Left lung (tissue), 10 donors: ENCODE measurements around the gene RPGR. TPM values are rescaled to one million over a fixed set of nuclear protein-coding genes. Genes with fewer than 3 reads are reported as not detected.

ENCODE experiments used
- ATAC-seq: fragments of 200-7000 bp; cut with Tn5 transposase; one replicate; pipeline ENCODE4 v1.9.1; 2020; ENCODE audit warnings: moderate library complexity
- DNase-seq, 4 donors: peaks; one replicate each; pipeline ENCODE4 v3.0.0-alpha.2; 2013 to 2020
- H3K27ac ChIP-seq, 2 donors: fragments of 200-600 bp; sonication (generic) in 1 of 2; one replicate each; pipeline versions ENCODE4 v1.5.0 to v1.8.0; 2020 to 2021
- H3K27me3 ChIP-seq, 2 donors: fragments of 200-600 bp; sonication (generic) in 1 of 2; one replicate each; pipeline versions ENCODE4 v1.5.0 to v1.8.0; 2020 to 2021
- H3K36me3 ChIP-seq, 2 donors: fragments of 200-600 bp; sonication (generic) in 1 of 2; one replicate each; pipeline versions ENCODE4 v1.5.0 to v1.8.0; 2020 to 2021
- H3K4me1 ChIP-seq, 2 donors: fragments of 200-600 bp; one replicate each; pipeline ENCODE4 v1.8.0; 2021
- H3K4me3 ChIP-seq, 2 donors: fragments of 200-600 bp; sonication (generic) in 1 of 2; one replicate each; pipeline versions ENCODE4 v1.5.0 to v1.8.0; 2020 to 2021; ENCODE audit warnings: mild to moderate bottlenecking in 1 of 2
- H3K9me3 ChIP-seq, 2 donors: fragments of 200-600 bp; sonication (generic) in 1 of 2; one replicate each; pipeline versions ENCODE4 v1.5.0 to v1.8.0; 2020 to 2021
- intact Hi-C, 2 donors: fragments of 100-400 bp; cut with DNase I; formaldehyde crosslinking; loops; one replicate each; pipeline versions ENCODE4 v1.11.2 to v1.14.2; 2022
- polyA plus RNA-seq, 6 donors: library from polyadenylated mRNA; unstranded; fragments of 120-200 nt; gene quantifications; one replicate each; pipeline ENCODE4 v1.2.1, GENCODE V29; 2013; ENCODE audit not compliant: insufficient read length in 6 of 6
- total RNA-seq, 2 donors: library from RNA; stranded (reverse); fragmentation: NEBNext Ultra II Directional; extraction: Animal tissue kit (Norgen Biotek cat#: 25700); gene quantifications; one replicate each; pipeline ENCODE4 v1.2.1, GENCODE V29; 2021
- TF ChIP-seq, protein P1 (sequence below), 2 donors: fragments of 200-600 bp; sonication (generic) in 1 of 2; IDR thresholded peaks; one replicate each; pipeline versions ENCODE4 v1.5.0 to v1.8.0; 2021; ENCODE audit warnings: antibody characterized with exemption in 2 of 2
- donor health status: DM: no; HTN: yes; CAD: no.
- donor health status: DM: no; HTN: no; CAD: no.

The RPGR gene
- total and polyA plus RNA-seq, 8 donors = 10.6 to 26.2 (median 19.7) TPM

DNA sequence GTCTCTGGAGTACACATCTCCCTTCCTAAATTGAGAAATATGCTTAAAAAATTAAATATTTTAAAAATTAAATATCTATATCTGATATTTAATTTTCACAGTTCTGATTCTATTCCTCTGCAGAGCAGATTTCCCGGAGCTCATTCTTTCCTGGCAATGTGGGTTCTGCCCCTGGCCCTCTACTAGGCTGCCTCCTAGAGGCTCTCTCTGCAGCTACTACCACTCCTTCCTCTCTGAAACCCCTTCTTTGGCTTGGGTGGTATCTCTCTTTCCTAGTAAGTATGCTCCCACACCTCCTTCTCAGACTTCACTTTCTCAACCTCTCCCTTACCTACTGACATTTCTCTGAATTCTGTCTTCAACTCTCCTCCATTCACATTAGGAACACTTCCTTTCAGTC, 45.3 kb downstream of the RPGR start:
- no peak for DNase-seq
- H3K4me3 ChIP-seq = no peak overlapping the region
- intact Hi-C loops = no loop called here
- no peaks in the 10 kb centered on the region for H3K27me3 ChIP-seq
- TF ChIP-seq, protein P1, sequence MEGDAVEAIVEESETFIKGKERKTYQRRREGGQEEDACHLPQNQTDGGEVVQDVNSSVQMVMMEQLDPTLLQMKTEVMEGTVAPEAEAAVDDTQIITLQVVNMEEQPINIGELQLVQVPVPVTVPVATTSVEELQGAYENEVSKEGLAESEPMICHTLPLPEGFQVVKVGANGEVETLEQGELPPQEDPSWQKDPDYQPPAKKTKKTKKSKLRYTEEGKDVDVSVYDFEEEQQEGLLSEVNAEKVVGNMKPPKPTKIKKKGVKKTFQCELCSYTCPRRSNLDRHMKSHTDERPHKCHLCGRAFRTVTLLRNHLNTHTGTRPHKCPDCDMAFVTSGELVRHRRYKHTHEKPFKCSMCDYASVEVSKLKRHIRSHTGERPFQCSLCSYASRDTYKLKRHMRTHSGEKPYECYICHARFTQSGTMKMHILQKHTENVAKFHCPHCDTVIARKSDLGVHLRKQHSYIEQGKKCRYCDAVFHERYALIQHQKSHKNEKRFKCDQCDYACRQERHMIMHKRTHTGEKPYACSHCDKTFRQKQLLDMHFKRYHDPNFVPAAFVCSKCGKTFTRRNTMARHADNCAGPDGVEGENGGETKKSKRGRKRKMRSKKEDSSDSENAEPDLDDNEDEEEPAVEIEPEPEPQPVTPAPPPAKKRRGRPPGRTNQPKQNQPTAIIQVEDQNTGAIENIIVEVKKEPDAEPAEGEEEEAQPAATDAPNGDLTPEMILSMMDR (IDR thresholded peaks at IDR 0.05) = peak in 1 of 2 donors; percentile 11
- ATAC-seq = peak; percentile 18
- H3K9me3 ChIP-seq = no peaks in the 10 kb centered on the region
- no peaks in the 10 kb centered on the region for H3K4me1 ChIP-seq
- no peaks in the 10 kb centered on the region for H3K36me3 ChIP-seq
- no peak overlapping the region for H3K27ac ChIP-seq

DNA sequence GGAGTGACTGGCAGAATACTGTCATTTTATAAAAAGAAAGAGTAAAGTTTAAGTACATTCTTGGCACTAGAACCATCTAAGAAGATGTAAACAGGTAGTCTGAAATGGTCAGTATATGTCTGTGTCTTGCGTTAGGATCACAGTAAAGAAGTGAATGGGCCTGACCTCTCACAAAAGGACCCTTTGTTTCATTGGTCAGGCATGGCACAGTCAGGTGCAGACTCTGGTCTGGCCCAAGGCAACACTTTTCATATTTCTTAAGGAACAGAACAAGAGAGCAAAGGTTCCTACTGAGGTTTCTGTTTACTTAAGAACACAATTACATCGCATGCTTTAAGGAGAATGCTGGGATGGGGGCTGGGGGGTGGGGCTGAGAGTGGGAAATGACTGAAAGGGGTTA, 48.1 kb downstream of the RPGR start:
- TF ChIP-seq, protein P1 (IDR thresholded peaks at IDR 0.05) = no peak
- Histone ChIP-seq H3K36me3 (no peaks in the 10 kb centered on the region), H3K9me3 (no peaks in the 10 kb centered on the region), H3K27me3 (no peaks in the 10 kb centered on the region), H3K27ac (no peak overlapping the region), H3K4me1 (no peaks in the 10 kb centered on the region), H3K4me3 (no peak overlapping the region)
- no peak for DNase-seq
- intact Hi-C loops = no loop called here
- ATAC-seq = no peak

DNA sequence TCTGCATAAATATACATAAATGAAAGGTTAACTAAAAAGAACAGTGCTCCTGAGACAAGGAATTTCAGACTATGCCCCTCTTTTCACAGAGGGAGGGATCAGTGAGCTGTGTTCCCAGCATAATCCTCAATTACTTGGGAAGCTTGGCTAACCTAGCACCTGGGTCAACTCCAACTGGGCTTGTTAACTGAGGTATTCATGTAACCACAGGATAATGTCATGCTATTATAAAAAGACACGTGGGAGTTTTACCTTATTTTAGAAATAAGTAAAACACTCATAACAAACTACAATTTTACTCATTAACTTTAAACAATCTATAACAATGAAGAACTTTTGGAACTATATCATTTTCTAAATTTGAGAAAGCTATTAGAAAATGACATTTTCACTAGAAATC, 48.6 kb downstream of the RPGR start:
- H3K27me3 ChIP-seq = no peaks in the 10 kb centered on the region
- intact Hi-C loops = no loop called here
- TF ChIP-seq, protein P1 (IDR thresholded peaks at IDR 0.05) = no peak
- H3K4me3 ChIP-seq = no peak overlapping the region
- no peaks in the 10 kb centered on the region for H3K9me3 ChIP-seq
- no peak overlapping the region for H3K27ac ChIP-seq
- ATAC-seq = no peak
- no peaks in the 10 kb centered on the region for H3K36me3 ChIP-seq
- DNase-seq = no peak
- no peaks in the 10 kb centered on the region for H3K4me1 ChIP-seq

- DNase-seq (no peak), ATAC-seq (no peak)
- H3K4me1 ChIP-seq = no peaks in the 10 kb centered on the region
- H3K4me3 ChIP-seq = no peak overlapping the region
- H3K27ac ChIP-seq = no peak overlapping the region
- intact Hi-C loops = no loop called here
- H3K9me3 ChIP-seq = no peaks in the 10 kb centered on the region
- TF ChIP-seq, protein P1 (IDR thresholded peaks at IDR 0.05) = no peak
- no peaks in the 10 kb centered on the region for H3K36me3 ChIP-seq
- H3K27me3 ChIP-seq = no peaks in the 10 kb centered on the region
Measured at GRCh38 chrX:38277802-38278201, 49.5 kb downstream of the RPGR start.

DNA sequence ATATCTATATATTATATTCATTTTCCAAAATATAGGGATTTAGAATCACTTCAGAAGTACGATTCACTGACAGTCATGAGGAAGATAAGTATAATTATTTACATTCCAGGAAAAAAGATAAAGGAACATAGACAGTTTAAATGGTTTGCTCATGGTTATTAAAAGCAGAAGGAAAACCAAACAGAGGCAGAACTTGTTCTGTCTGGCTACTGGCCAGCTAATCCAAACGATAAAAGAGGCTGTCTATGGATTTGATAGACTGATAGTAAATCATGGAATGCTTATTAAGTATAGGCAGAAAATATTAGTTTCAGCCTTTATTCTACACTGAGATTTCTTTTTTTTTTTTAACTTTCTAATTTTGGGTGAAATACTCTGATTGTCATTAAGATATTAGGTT, 50.2 kb downstream of the RPGR start:
- TF ChIP-seq, protein P1 (IDR thresholded peaks at IDR 0.05) = no peak
- ATAC-seq (no peak), DNase-seq (no peak)
- H3K36me3 ChIP-seq = no peaks in the 10 kb centered on the region
- no peaks in the 10 kb centered on the region for H3K9me3 ChIP-seq
- H3K4me3 ChIP-seq = no peak overlapping the region
- H3K4me1 ChIP-seq = no peaks in the 10 kb centered on the region
- H3K27me3 ChIP-seq = no peaks in the 10 kb centered on the region
- intact Hi-C loops = no loop called here
- H3K27ac ChIP-seq = no peak overlapping the region
